HCEC 1CT (cell line): ENCODE data around the gene TNFSF8.

Source experiments
- DNase-seq: peaks from one replicate; pipeline ENCODE4 v3.0.0-alpha.2; 2017

Gene TNFSF8

DNA sequence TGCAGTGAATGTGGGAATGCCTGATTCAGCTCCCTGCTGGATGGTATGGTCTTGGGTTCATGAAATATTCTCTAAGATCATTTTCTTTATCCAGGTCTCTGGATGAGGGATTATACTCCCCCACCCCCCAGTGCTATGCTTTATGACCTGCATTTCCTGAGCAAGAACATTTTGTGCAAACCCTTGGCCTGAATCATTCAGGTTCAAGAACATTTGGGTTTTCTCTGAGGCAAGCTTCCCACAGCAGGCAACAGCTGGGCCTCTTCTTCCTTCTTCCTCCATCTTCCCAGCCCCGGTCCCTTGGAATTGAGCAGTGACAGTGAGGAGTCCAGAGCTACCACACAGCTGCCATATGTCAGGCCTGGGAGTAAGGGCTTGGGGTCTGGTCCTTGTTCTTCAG lies 65.9 kb downstream of the TNFSF8 start:
- peak; percentile 77 for DNase-seq

DNA sequence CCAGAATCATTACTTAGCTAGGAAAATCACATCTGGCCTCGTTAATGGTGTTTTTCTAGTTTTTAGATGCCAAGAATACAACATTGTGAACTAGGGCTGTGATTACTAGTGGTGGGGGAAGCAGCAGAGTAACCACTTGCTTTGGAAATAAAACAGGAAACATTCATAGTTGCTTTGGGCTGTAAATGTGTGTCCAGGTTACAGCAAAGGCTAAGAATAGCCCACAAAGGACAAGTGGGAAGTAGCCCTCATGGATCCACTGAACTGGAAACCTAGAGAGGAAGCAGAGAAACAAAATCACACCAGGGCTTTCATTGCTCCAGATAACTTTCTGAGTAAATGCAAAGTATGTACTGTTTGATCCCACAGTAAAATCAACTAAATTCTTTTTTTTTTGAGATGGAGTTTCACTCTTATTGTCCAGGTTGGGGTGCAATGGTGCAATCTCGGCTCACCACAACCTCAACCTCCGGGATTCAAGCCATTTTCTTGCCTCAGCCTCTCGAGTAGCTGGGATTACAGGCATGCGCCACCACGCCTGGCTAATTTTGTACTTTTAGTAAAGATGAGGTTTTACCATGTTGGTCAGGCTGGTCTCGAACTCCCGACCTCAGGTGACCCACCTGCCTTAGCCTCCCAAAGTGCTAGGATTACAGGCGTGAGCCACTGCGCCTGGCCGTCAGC lies 68.3 kb downstream of the TNFSF8 start:
- DNase-seq, result no peak

- DNase-seq, result no peak
Observed at GRCh38 chr9:114861273-114861672, 69.1 kb downstream of the TNFSF8 start.

DNA sequence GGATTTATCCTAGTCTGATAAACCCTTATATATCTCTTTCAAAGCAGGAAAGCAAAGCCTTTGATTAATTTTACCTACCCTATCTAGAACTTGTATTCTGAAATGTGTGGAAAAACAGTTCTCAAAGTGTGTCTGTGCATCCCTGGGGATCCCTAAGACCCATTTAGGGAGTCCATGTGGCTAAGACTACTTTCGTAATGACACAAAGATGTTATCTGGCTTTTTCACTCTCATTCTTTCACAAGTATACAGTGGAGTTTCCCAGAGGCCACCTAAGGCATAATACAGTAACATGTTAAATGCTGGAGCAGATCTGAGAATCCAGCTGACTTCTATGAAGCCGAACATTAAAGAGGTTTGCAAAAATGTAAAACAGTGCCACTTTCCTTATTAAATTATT lies 70.2 kb downstream of the TNFSF8 start:
- no peak for DNase-seq

DNA sequence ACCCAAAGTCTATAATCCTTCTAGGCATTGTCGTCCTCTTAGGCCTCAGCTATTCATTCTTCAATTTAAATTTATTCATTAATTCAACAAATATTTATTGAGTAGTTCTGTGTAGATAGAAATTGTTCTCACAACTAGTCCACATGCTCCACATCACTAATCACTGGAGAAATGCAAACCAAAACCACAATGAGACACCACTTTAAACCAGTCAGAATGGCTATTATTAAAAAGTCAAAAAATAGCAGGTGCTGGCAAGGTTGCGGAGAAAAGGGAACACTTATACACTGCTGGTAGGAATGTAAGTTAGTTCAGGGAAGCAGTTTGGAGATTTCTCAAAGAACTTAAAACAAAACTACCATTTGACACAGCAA lies 73.5 kb downstream of the TNFSF8 start:
- no peak for DNase-seq

GRCh38 chr9:114856215-114856941 lies 74.0 kb downstream of the TNFSF8 start:
- DNase-seq, result peak; percentile 84

DNA sequence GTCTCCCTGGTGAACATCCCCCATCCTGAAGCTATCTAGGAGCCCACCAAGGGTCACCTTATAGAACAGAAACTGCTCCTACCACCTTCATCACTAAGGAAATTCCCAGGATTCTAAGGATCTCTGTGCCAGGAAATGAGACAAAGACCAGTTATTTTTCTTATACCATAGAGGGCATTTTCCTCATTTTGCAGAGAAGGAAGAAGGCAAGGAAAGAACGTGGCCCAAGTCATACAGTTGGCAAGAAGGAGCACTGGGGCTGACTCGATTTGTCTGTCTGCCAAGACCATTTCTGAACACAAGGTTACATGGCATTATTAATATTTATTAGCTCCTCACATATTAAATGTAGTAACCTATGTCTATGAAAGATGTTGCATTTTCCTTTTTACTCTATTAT lies 74.9 kb downstream of the TNFSF8 start:
- DNase-seq, result no peak

GRCh38 chr9:114854736-114855355 lies 75.5 kb downstream of the TNFSF8 start:
- no peak for DNase-seq

DNA sequence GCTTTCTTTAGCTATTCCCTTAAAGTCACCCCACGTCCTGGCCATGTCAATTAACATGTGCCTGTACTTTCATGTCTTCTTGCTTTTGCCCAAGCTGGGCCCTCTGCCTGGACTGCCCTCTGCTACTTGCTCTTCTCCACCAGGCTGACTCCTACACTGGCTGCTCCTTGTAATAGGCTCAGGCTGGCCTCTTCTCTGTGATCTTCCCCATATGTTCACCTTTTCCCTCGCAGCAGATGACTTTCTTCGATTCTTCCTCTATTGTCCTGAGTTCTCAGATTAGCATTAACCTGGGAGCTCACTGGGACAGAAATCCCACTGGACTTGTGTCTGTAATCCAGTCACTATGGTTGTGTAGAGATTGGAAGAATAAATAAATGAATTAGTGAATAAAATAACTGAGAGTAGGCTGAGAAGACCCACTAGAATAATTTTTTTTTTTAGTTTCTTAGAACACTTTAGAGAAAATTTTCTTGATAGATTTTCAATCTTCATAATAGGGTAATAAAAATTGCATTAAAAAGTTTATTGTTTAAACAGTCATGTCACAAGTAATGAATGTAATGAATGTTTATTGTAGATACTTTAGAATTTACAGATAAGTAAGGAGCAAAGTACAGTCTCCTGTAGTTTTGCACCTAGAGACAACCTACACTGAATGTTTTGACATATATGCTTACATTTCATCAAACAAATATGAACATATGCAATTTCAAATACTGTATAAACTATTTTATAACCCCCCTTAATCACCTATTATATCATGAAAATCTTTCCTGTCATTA lies 77.1 kb downstream of the TNFSF8 start:
- no peak for DNase-seq

DNA sequence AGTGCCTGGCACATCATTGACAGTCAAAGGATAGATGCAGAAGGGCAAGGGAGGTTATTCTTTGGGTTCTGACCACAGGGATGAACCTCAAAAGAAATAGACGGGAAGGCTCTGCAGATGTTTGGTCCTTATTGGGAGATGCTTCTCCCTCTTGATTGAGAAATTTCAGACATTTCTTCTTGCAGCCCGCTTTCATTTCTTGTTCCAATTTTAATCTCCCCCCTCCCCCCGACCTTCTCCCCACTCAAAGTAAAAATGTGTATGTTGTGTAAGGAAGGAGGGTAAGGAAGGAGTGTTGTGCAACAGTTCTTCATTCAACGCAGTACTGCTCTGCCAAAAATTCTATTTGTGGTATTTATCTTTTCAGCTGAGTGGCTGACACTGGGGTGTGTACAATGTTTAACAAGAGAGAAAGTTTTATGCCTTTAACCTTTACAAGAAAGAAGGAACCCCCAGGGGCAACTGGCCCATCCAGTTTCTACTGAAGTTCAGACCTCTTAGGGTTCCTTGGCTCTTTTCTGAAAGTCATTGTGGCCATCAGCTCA lies 78.3 kb downstream of the TNFSF8 start:
- DNase-seq, result peak; percentile 53

DNA sequence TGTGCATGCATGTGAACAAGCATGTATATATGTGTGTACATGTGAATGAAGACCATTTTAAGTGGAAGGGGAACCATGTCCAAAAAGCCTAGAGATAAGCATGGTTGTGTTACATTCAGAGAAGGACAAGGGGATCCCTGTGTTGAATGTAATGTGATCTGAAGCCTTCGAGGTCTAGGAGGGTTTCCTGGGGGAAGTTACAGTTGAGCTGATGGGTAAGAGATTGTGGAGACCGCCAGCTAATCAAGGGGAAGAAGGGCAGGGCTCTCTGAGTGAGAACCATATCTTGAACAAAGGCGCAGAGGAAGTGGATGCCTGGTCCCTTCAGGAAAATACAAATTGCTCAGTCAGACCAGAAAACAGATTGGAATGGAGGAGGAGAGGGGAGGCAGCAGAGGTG lies 79.1 kb downstream of the TNFSF8 start:
- no peak for DNase-seq
